ENCODE data around the gene RPL10.

RPL10 gene

DNA sequence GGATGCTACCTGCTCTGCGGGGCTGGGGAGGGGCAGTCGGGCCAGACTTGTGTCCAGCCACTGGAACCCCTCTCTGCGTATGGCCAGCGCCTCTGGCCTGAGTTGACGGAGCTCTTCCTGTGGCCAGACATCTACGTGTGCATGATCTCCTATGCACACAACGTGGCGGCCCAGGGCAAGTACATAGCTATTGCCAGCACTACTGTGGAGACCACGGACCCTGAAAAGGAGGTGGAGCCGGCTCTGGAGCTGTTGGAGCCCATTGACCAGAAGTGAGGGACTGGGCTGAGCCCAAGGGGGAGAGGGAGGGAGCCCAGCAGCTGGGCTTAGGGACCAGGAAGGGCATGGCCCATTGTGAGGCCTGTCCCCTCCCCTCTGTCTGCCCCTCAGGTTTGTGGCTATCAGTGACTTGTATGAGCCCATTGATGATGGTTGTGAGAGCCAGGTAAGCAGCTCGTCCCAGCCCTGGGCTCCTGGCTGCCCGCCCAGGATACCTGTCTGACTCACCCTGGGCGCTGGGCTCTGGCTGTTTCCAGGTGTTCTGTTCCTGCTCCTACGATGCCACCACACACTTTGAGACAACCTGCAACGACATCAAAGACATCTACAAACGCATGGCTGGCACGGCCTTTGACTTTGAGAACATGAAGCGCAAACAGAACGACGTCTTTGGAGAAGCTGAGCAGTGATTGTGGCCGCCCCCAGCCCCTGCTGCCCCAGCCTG, 44.0 kb downstream of the RPL10 start:
- DNase-seq (ENCODE audit: low spot score), result no peak
- TF ChIP-seq, protein P1, sequence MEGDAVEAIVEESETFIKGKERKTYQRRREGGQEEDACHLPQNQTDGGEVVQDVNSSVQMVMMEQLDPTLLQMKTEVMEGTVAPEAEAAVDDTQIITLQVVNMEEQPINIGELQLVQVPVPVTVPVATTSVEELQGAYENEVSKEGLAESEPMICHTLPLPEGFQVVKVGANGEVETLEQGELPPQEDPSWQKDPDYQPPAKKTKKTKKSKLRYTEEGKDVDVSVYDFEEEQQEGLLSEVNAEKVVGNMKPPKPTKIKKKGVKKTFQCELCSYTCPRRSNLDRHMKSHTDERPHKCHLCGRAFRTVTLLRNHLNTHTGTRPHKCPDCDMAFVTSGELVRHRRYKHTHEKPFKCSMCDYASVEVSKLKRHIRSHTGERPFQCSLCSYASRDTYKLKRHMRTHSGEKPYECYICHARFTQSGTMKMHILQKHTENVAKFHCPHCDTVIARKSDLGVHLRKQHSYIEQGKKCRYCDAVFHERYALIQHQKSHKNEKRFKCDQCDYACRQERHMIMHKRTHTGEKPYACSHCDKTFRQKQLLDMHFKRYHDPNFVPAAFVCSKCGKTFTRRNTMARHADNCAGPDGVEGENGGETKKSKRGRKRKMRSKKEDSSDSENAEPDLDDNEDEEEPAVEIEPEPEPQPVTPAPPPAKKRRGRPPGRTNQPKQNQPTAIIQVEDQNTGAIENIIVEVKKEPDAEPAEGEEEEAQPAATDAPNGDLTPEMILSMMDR (IDR thresholded peaks at IDR 0.05; ENCODE audit: extremely low read depth, insufficient read depth, missing control alignments), result no peak
- in situ Hi-C loops (cut with MboI; ENCODE audit: low pct_unique_long_range_greater_than_20kb, low sequenced_read_pairs, unreplicated experiment), result no loop called here

DNA sequence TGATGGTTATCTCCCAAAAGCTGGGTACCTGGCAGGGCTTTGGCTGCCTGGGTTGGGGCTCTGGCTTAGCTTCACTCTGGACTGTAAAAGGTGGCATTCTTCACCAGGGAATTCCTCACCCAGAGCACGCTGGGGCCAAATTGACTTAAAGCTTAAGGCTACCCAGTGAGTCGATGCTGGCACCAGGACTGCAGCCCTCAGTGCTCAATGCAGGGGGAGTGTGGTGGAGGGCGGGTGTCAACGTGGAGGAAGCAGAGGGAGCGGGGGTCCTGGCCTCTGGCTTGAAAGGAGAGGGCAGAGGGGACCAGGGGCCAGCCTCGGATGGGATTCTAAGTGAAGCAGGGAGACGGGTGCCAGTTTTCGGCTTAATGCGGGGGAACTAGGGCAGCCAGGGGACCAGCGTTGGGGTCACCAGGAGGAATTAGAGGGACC, 45.3 kb downstream of the RPL10 start:
- no peak for DNase-seq (ENCODE audit: low spot score)
- TF ChIP-seq, protein P1 (IDR thresholded peaks at IDR 0.05; ENCODE audit: extremely low read depth, insufficient read depth, missing control alignments), result no peak
- in situ Hi-C loops (cut with MboI; ENCODE audit: low pct_unique_long_range_greater_than_20kb, low sequenced_read_pairs, unreplicated experiment), result no loop called here

DNA sequence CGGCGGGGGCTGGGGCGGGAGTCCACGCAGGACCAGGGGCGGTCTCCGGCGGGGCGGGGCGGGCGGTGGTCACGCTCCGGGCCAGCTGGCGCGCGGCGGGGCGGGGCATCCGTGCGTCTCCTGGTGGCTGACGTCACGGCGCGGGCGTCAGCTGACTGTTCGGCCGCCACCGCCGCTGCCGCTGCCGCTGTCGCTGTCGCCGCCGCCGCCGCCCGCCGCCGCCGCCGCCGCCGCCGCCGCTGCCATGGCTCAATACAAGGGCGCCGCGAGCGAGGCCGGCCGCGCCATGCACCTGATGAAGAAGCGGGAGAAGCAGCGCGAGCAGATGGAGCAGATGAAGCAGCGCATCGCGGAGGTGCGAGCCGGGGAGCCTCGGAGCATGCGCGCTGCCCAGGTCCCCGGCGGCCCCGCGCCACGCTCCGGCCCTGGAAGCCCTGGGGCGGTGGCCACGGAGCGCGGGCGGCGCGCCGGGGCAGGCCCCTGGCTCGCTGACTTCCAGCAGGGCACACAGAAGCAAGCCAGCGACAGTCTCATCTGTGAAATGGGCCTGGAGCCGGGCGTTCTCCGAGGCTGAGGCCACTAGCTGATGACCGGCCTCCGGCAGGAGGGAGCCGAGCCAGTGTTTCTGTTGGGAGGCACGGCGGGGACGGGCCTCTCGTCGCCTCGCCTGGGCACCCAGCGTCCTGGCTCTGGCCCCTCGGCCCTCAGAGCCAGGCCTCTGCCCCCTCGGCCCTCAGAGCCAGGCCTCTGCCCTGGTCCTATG, 46.0 kb downstream of the RPL10 start, which contains the start of gene FAM50A:
TSS of gene FAM50A (plus strand) at position 150 of the 763 bp plus-strand sequence. CDS start at position 245, 95 bp downstream.
- peak; percentile 93 for DNase-seq (ENCODE audit: low spot score)

DNA sequence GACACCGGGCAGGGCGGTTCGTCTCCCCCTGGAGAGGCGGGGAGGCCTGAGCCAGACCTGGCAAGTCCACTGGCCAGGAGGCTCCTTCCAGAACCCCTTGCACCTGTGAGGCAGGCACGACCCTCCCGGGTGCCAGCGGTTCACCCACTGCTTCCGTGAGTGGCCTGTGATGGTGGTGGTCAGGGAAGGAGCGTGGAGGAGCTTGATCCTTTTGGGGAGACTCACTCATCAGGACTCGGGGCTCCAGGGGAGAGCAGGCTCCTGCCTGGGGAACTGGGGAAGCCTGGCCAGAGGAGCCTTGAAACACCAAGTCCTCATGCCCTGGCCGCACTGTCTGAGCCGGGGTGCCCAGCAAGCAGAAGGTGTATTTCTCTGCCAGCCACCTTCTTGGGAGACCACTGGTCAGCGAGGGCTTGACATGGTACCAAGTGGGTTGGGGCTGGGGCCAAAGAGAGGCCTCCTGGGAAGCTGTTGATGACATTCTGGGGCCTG, 46.6 kb downstream of the RPL10 start:
- TF ChIP-seq, protein P1 (IDR thresholded peaks at IDR 0.05; ENCODE audit: extremely low read depth, insufficient read depth, missing control alignments), result no peak
- in situ Hi-C loops (cut with MboI; ENCODE audit: low pct_unique_long_range_greater_than_20kb, low sequenced_read_pairs, unreplicated experiment), result no loop called here
- no peak for DNase-seq (ENCODE audit: low spot score)

More for the DNA sequence above, 46.0 kb downstream of the RPL10 start, which contains the start of gene FAM50A:
- in situ Hi-C loops (cut with MboI; ENCODE audit: low pct_unique_long_range_greater_than_20kb, low sequenced_read_pairs, unreplicated experiment), result no loop called here
- TF ChIP-seq, protein P1 (IDR thresholded peaks at IDR 0.05; ENCODE audit: extremely low read depth, insufficient read depth, missing control alignments), result no peak

DNA sequence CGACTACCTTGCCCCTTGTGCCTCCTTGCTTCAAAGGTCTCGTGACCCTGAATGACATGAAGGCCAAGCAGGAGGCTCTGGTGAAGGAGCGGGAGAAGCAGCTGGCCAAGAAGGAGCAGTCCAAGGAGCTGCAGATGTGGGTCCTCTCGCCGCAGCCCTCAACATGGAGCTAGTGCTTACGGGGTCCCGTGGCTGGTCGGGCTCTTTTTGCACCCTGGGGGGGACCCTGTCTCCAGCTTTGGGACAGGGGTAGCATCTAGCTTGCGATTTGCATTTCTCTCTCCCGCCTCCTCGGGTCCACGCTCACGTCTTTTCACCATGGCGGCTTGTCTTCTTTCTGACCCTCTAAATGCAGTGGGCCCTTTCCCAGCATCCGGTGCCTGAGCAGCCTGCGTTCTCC, 47.6 kb downstream of the RPL10 start:
- TF ChIP-seq, protein P1 (IDR thresholded peaks at IDR 0.05; ENCODE audit: extremely low read depth, insufficient read depth, missing control alignments), result no peak
- in situ Hi-C loops (cut with MboI; ENCODE audit: low pct_unique_long_range_greater_than_20kb, low sequenced_read_pairs, unreplicated experiment), result no loop called here
- DNase-seq (ENCODE audit: low spot score), result no peak

DNA sequence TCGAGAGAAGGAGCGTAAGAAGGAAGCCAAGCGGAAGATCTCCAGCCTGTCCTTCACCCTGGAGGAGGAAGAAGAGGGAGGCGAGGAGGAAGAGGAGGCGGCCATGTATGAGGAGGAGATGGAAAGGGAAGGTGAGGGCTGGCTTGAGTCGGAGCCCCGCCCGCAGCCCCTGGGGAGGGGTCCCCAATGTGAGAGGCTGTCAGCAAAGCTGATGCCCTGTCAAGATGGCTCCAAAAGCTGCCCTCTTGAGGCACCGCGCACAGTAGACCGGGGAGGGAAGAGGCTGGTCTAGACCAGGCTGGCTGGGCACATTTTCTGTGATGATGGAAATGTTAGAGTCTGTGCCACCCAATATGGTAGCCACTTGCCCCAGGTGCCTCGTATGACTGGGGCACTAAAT, 48.3 kb downstream of the RPL10 start:
- DNase-seq (ENCODE audit: low spot score), result no peak
- TF ChIP-seq, protein P1 (IDR thresholded peaks at IDR 0.05; ENCODE audit: extremely low read depth, insufficient read depth, missing control alignments), result no peak
- in situ Hi-C loops (cut with MboI; ENCODE audit: low pct_unique_long_range_greater_than_20kb, low sequenced_read_pairs, unreplicated experiment), result no loop called here

Data from GM13977 (cell line).